Glomerular visceral epithelial cell (primary cell): Measurements from ENCODE around the gene PCNX3.
"Not testable (repeated sequence)": the region's sequence is repeated elsewhere in the genome, so short reads cannot be mapped to it uniquely, and the experiment has no call there.

Experiments
- DNase-seq: peaks from one replicate; pipeline ENCODE4 v3.0.0-alpha.2; 2016; ENCODE audit errors: extremely low spot score

Gene PCNX3

GRCh38 chr11:65619281-65619928, 3.8 kb downstream of the PCNX3 start:
- DNase-seq: no peak

- no peak for DNase-seq
Measured at GRCh38 chr11:65620666-65621065, 5.1 kb downstream of the PCNX3 start.

GRCh38 chr11:65621460-65621859, 5.9 kb downstream of the PCNX3 start:
- no peak for DNase-seq

DNA sequence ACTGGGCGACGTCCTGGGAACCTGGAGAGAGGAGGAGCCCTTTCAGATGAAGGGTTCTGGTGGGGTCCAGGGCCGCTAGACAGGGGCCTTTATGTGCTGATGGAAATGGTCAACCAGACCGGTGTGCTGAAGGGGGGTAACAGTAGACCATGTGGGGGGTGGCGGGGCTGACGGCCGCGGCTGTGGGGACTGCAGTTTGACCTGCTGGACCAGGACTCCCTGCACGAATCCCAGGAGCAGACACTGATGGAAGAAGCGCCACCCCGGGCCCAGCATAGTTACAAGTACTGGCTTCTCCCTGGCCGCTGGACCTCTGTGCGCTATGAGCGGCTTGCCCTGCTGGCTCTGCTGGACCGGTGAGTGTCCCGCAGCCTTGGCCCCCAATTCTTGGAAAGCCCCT, 6.4 kb downstream of the PCNX3 start:
- no peak for DNase-seq

- no peak for DNase-seq
Measured at GRCh38 chr11:65623177-65623576, 7.6 kb downstream of the PCNX3 start.

GRCh38 chr11:65623852-65624616, 8.5 kb downstream of the PCNX3 start:
- no peak for DNase-seq

- DNase-seq: no peak
Measured at GRCh38 chr11:65624931-65625627, 9.5 kb downstream of the PCNX3 start.

GRCh38 chr11:65625628-65626342, 10.2 kb downstream of the PCNX3 start:
- DNase-seq: no peak

DNA sequence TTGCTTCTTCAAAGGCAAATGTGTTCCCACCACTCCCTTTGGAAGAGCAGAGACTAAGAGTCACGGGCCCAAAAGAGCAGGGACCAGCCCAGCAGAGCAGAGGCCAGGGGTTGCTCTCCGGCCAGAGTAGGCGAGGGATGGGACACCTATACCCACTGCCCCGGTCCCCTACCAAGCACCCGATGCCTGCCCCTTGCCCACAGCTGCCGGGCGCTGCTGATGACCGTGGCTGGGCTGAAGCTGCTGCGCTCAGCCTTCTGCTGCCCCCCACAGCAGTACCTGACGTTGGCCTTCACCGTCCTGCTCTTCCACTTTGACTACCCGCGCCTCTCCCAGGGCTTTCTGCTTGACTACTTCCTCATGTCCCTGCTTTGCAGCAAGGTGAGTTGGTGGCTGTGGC, 11.6 kb downstream of the PCNX3 start:
- DNase-seq: no peak

DNA sequence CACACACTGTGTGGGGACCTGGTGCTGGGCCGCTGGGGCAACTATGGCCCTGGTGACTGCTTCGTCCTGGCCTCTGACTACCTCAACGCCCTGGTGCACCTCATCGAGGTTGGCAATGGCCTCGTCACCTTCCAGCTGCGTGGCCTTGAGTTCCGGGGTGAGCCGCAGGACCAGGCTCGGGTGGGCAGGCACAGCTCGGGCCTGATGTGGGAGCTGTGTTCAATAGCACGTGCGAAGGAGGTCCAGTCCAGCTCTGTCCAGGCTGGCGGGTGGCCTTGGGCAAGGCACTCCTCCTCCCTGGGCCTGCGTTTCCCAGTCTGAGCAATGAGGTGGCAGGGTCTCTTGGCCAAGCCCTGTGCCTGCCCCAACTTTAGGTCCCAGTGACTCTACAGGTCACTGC, 14.0 kb downstream of the PCNX3 start:
- no peak for DNase-seq

DNA sequence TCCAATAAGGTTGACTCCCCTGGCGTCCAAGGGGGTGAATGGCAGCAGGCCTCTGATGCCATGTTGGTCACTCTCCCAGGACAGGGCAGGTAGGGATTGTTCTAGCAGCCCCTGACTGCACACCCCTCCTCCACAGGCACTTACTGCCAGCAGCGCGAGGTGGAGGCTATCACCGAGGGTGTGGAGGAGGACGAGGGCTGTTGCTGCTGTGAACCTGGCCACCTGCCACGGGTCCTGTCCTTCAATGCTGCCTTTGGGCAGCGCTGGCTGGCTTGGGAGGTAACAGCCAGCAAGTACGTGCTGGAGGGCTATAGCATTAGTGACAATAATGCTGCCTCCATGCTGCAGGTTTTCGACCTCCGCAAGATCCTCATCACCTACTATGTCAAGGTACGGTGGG, 14.6 kb downstream of the PCNX3 start:
- DNase-seq: no peak

DNA sequence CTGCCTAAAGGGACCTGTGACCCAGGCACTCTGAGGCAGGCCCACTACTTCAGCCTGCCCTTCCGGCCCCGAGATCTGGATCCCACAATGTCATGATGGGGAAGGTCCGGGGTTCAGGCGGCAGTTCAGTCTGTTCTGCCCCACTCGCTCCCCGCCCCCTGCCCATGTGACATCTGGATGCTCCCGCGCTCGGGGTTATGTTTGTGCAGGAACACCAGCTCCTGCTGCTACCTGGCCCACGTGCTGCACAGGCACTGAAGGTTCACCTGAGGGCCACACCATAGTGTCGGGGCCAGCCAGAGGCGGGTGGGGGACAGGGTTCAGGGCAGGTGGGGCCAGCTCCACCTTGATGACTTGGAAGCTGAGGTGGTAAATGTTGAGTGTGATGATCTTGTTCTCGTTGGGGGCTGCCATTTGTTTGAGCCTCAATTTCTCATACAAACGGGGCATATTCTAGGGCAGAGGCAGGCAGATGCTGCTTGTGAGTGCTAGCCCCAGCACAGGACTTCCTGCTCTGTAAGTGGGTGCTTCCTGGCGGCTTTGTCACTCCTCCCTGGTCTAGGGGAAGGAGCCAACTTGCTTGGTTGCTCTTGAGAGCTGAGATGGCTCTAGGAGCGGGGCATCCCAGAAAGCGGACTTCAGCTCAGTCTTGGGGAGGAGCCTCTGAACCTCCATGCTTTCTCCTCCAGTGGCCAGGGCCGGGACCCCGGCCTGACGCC, 18.0 kb downstream of the PCNX3 start:
- DNase-seq: no peak

- DNase-seq: no peak
Measured at GRCh38 chr11:65634109-65634436, 18.5 kb downstream of the PCNX3 start.

GRCh38 chr11:65634440-65634839, 18.9 kb downstream of the PCNX3 start:
- no peak for DNase-seq

DNA sequence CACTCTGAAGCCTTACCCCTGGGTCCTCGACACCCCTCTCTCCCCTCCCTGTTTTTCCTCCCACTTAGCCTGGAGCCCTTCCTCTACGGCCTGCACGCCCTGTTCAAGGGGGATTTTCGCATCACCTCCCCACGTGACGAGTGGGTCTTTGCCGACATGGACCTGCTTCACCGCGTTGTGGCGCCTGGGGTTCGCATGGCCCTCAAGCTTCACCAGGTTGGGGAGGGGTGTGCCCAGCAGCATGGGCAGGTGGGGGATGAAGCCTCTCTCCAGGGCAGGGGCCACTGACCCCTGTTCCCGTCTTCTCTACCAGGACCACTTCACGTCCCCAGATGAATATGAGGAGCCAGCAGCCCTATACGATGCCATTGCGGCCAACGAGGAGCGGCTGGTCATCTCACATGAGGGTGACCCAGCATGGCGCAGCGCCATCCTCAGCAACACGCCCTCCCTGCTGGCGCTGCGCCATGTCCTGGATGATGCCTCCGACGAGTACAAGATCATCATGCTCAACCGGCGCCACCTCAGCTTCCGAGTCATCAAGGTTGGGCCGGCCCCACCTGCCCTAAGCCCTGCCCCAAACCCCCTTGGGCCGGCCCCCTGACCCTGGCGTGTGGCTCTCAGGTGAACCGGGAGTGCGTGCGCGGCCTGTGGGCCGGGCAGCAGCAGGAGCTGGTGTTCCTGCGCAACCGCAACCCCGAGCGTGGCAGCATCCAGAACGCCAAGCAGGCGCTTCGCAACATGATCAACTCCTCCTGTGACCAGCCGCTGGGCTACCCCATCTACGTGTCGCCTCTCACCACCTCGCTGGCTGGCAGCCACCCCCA, 19.5 kb downstream of the PCNX3 start:
- DNase-seq: no peak

- no peak for DNase-seq
Measured at GRCh38 chr11:65636108-65637031, 20.8 kb downstream of the PCNX3 start.

GRCh38 chr11:65637032-65637557, 21.5 kb downstream of the PCNX3 start:
- DNase-seq: no peak

DNA sequence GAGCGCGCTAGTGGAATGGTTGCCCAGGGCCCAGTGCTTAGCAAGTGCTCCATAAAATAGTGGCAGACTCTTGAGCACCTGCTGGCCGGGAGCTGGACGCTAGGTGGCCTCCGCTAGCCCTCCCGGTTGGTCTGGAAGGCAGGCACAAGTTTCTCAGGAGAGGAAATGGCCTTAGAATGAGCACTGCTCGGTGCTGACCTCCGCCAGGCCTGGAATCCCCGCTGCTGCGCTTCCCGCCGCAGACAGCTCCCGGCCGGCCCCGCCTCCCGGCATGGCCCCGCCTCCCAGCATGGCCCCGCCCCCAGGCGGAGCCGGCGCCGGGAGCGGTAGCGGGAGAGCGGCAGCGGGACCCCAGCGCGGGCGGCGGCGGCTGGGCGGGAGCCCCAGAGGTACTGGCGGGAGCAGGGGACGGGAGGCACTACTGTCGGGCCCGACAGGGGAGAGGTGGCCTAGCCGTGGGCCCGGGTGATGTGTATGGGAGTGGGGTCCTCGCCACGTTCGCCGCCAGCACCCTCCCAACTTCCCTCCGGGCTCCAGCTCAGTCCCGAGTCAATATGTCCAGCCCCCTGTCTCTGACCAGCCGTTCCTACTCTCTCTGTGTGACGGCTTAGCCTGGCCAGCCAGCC, 22.3 kb downstream of the PCNX3 start, which contains the start of gene SIPA1:
TSS of gene SIPA1 (plus strand) at position 308 of the 626 bp plus-strand sequence. CDS start 2,821 bp downstream, outside the sequence.
- DNase-seq: peak; percentile 95

- DNase-seq: not testable (repeated sequence)
Measured at GRCh38 chr11:65639228-65639597, 23.6 kb downstream of the PCNX3 start.
